CD4-positive, alpha-beta T cell treated with Interleukin-15 for 1 hour (primary cell): Measurements from ENCODE around the gene STK39.

Experiments used
- DNase-seq: peaks from one replicate; pipeline ENCODE4 v3.0.0-alpha.2; 2020

STK39 gene

DNA sequence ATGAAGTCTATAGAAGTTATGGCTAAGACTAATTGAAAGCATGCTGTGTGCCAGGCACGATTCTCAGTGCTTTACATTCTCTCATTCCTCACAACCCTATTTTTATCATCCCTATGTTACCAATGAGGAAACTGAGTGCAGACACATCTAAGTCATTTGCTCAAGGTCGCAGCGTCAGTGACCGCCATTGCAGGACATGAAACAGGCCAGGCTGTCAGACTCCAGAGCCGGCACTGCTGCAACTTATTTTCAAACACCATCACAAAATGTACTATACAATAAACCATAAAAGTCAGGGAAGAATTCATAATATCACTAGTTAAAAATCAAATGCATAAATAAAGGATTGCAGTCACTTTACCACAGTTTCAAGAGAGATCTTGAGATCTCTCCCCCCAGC lies 5.6 kb downstream of the STK39 start:
- no peak for DNase-seq

- DNase-seq, result no peak
Measured at GRCh38 chr2:168241208-168241607, 6.2 kb downstream of the STK39 start.

DNA sequence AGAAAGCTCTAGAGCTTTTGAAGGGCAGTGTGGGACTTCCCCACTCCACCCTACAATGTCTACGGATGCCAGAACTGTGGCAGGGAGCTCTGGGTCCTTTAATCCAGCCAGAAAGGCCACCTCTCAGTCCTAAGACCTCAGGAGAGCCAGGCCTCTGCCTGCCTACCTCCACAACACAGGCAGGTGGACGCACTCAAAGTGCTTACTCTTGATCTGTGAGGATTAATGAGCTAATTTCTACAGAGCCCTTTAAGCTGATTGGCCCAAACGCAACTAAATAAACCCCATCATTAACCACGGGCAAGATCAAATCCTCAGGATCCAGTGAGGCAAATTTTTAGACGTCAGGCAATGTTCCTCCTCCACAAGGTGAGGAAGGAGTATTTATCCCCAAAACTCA lies 8.1 kb downstream of the STK39 start:
- no peak for DNase-seq

GRCh38 chr2:168237741-168238140 lies 9.7 kb downstream of the STK39 start:
- no peak for DNase-seq

DNA sequence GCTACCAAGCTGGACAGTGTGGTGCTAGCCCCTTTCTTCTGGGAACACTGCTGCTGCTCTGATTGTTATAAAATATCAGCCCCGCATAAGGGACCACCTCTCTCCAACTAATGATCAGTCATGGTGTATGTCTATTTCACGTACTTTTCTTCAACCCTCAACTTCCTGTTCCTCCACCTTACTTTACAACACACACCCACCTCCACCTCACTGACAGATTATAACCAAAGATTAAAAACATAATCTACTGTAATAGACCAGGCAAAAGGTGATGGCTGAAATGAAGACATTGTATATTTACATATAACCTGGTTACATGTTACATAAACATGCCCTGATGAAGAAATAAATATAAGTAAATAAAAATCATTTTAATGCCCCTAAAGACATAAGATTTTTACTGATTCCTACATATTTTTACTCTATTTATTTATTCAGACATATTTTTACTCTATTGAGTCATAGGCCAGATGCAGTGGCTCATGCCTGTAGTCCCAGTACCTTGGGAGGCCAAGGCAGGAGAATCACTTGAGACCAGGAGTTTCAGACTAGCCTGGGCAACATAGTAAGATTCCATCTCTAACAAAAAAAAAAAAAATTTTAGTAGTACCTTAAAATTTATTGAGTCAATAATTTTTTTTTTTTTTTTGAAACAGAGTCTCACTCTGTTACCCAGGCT lies 12.8 kb downstream of the STK39 start:
- DNase-seq, result no peak

GRCh38 chr2:168233726-168234406 lies 13.5 kb downstream of the STK39 start:
- no peak for DNase-seq

DNA sequence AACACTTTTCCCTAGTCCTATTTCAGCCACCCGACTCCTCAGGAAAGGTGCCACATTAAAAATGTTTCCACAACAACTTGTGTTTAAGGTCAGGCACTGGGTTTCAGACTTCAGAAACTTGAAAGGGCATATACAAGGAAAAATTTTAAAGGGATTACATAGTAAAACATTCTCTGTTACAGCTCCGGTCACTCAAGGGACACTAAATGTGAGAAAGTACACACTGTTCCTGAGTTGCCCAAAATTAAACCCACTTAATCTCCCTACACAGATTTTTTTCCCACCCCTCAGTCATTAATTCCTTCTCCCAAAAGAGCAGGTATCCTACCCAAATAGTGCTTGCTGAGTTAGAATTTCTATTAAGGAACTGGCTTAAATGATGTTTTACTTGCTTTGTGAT lies 14.2 kb downstream of the STK39 start:
- no peak for DNase-seq

- DNase-seq, result no peak
Measured at GRCh38 chr2:168231609-168232241, 15.7 kb downstream of the STK39 start.

GRCh38 chr2:168230389-168230788 lies 17.0 kb downstream of the STK39 start:
- no peak for DNase-seq

DNA sequence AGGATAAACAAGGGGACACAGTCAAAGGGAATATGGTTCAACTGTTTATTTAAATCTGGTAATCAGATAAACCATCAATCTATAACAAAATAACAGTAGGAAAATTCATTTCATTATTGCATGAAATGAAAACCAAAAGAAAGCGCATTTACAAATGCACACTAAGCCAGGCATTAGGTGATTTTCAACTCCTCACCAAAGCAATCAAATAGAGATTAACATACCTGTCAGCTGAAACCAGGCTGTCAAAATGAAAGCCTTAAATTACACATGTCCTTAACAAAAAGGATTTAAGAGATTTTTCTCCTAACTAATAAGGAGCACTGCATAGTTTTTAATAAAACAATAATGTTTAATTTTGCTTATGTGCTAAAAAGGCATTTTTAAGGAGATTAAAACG lies 23.0 kb downstream of the STK39 start:
- DNase-seq, result no peak

GRCh38 chr2:168222088-168222487 lies 25.3 kb downstream of the STK39 start:
- no peak for DNase-seq

- no peak for DNase-seq
Measured at GRCh38 chr2:168220965-168221819, 26.2 kb downstream of the STK39 start.

DNA sequence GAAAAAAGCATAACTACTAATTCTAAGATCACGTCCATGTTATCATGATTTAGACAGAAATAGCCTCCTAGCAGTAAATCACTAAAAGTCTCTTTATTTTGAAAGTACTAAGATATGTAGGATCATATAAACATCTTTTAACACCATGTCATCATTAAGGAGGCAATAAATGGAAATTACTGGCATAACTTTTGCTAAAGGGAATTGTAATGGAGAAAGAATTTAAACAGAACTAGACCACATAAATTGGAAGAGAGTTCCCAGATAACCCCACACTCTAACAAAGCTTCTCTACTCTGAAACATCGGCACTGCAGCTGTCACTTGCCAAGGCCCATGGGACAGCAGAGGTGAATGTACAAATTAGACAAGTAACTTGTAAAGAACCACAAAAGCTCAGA lies 29.5 kb downstream of the STK39 start:
- no peak for DNase-seq

GRCh38 chr2:168216351-168217005 lies 30.9 kb downstream of the STK39 start:
- no peak for DNase-seq

- DNase-seq, result no peak
Measured at GRCh38 chr2:168215813-168216212, 31.6 kb downstream of the STK39 start.

DNA sequence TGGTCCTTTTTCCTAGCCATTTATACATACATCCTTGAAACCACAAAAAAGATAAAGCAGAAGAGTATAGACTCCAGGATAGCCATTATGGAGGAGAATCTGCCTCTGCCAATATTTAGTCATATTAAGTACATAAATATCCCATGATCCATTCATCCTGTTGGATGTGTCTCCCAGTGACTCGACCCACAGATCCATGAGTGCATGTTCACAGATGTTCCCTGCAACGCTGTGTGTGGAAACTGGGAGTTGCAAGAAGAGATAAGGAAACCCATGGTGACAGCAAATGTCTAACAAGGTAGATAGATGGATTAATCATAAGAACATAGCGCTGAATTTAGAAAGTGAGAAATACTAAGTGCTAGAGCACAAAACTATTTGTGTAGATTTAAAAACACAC lies 34.5 kb downstream of the STK39 start:
- no peak for DNase-seq

- DNase-seq, result no peak
Measured at GRCh38 chr2:168212167-168212566, 35.2 kb downstream of the STK39 start.

- DNase-seq, result no peak
Measured at GRCh38 chr2:168211664-168212163, 35.7 kb downstream of the STK39 start.

DNA sequence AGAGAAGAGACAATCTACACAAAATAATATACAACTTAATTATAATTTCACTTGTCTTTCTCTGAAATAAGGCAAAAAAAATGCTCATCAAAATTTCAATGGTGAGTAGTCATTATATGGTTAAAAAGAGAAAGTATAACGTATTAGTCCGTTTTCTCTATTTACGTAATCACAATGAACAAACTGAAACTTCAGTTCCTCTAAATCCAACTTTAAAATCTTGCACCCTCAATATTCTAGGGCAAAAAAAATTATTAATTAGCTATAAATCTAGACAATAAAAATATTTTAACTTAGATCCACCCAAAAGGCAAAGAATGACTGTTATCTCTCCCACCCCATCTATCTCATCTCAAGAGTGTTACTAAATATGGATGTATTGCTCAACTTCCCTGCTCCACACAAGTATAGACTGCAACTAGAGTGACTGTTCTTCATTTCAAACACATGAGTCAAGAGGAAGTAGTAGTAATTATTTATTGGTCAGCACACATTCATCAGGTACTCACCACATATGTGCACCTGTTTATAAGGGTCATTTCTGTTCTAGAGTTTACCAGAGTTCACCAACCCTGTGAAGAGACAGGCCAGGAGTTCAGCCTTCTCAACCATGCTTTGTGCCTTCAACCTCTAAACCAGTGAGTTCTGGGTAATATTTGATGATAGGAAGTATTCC lies 36.4 kb downstream of the STK39 start:
- no peak for DNase-seq

DNA sequence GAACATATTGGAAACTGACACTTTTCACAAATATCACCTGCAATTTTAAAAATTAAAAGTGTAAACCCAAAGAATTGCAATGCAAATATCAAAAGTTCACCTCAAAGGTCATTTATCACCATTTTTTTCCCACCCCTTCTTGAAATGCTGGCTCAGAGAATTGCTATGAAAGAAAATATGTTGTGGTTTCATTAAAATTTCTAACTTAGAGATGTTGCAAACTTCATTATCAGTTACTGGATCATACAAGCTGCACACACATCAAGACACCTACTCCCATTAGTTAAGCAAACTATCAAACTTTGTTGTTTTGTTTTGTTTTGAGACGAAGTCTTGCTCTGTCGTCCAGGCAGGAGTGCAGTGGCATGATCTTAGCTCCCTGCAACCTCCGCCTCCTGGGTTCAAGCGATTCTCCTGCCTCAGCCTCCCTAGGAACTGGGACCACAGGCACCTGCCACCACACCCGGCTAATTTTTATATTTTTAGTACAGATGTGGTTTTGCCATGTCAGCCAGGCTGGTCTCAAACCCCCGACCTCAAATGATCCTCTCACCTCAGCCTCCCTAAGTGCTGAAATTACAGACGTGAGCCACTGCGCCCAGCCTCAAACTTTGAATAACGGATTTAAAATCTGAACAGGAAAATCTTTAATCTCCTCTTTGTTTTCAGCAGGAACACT lies 37.0 kb downstream of the STK39 start:
- no peak for DNase-seq

DNA sequence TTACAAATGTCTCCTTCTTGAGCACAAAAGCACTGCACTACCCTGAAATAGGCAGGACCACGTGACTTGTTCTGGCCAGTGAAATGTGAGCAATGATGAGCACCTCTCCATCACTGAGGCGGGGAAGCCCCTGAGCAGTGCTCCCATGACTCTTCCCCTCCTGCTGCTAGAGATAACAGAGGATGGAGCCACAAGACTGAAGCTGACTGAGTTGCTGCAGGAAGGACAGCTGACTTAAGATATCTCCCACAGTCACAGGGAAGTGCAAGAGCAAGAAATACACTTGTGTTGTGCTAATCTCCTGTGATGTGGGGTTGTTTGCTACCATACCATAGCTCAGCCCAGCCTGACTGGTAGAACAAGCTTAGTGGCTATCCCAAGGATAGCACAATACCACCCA lies 38.7 kb downstream of the STK39 start:
- no peak for DNase-seq
